Heart right ventricle (tissue), 16 donors: ENCODE data around the gene MFAP4. TPM values are rescaled to one million over a fixed set of nuclear protein-coding genes. Genes with fewer than 3 reads are reported as not detected.
"Not testable (repeated sequence)": the region's sequence is repeated elsewhere in the genome, so short reads cannot be mapped to it uniquely, and the experiment has no call there.

Source experiments
- ATAC-seq, 8 donors: fragments of 200-7000 bp; cut with Tn5 transposase; one replicate each; pipeline ENCODE4 v1.9.1; 2020; ENCODE audit warnings: mild to moderate bottlenecking in 8 of 8, moderate library complexity in 8 of 8, moderate number of reproducible peaks in 1 of 8
- DNase-seq, 2 donors: peaks; one replicate each; pipeline ENCODE4 v3.0.0-alpha.2; 2020
- H3K27ac ChIP-seq, 10 donors: fragments of 200-600 bp; sonication (generic) in 2 of 10; one replicate each; pipeline versions ENCODE4 v1.5.0 to v1.8.0; 2020 to 2022; ENCODE audit warnings: mild to moderate bottlenecking in 3 of 10
- H3K27me3 ChIP-seq, 7 donors: fragments of 200-600 bp; one replicate each; pipeline ENCODE4 v1.8.0; 2021 to 2022; ENCODE audit warnings: mild to moderate bottlenecking in 2 of 7
- H3K36me3 ChIP-seq, 9 donors: fragments of 200-600 bp; sonication (generic) in 1 of 9; one replicate each; pipeline versions ENCODE4 v1.5.0 to v1.8.0; 2020 to 2022; ENCODE audit warnings: mild to moderate bottlenecking in 2 of 9
- H3K4me1 ChIP-seq, 9 donors: fragments of 200-600 bp; sonication (generic) in 1 of 9; one replicate each; pipeline versions ENCODE4 v1.5.0 to v1.8.0; 2020 to 2022; ENCODE audit warnings: mild to moderate bottlenecking in 4 of 9
- H3K4me3 ChIP-seq, 10 donors: fragments of 200-600 bp; sonication (generic) in 2 of 10; one replicate each; pipeline versions ENCODE4 v1.5.0 to v1.8.0; 2020 to 2022; ENCODE audit warnings: mild to moderate bottlenecking in 7 of 10, moderate library complexity in 2 of 10
- H3K9me3 ChIP-seq, 11 donors: fragments of 200-600 bp in 10 of 11; sonication (generic) in 2 of 11; one replicate each; pipeline versions ENCODE4 v1.5.0 to v1.8.0; 2013 to 2022; ENCODE audit warnings: mild to moderate bottlenecking in 2 of 11, control low read depth in 1 of 11, moderate library complexity in 1 of 11
- CTCF ChIP-seq, 9 donors: fragments of 200-600 bp; sonication (generic) in 2 of 9; IDR thresholded peaks; one replicate each; pipeline versions ENCODE4 v1.5.0 to v1.8.0; 2021 to 2022; ENCODE audit warnings: antibody characterized with exemption in 9 of 9, mild to moderate bottlenecking in 5 of 9, moderate library complexity in 1 of 9
- WGBS, 2 donors: extraction: QIAGEN DNeasy Blood & Tissue Kit; methylation state at CpG; one replicate each; pipeline ENCODE4 v1.1.7; 2013; ENCODE audit warnings: inconsistent platforms in 1 of 2; 5-methylcytosine and 5-hydroxymethylcytosine counted together
- intact Hi-C, 10 donors: fragments of 100-400 bp; cut with DNase I; formaldehyde crosslinking; loops; one replicate each; pipeline versions ENCODE4 v1.11.1 to v1.14.2; 2022
- polyA plus RNA-seq, 2 donors: library from polyadenylated mRNA; stranded (reverse); fragments of 200-250 nt; gene quantifications; one replicate each; pipeline ENCODE4 v1.2.3, GENCODE V29; 2013
- total RNA-seq, 10 donors: library from RNA; stranded (reverse); fragmentation: NEBNext Ultra II Directional in 3 of 10; extraction: Animal tissue kit (Norgen Biotek cat#: 25700) in 3 of 10; gene quantifications; one replicate each; pipeline versions ENCODE4 v1.2.1 to v1.2.4, GENCODE V29; 2021 to 2023
- donor health status: Arrhythmogenic right ventricular cardiomyopathy.
- donor health status: ischemic (EF 13 %, LVEDD 7.1; RV severe dilation, severe dysfunction).
- donor health status: healthy with polysubstance abuse.
- donor health status: DM: no; HTN: yes; CAD: no.
- donor health status: DM: no; HTN: no; CAD: no.
- donor health status: ischemic (EF 25% LVEDD 6.9; RV normal size, moderate dysfunction).
- donor health status: ischemic (EF 25% LVEDD 5.7; RV mildly dilated, moderate dysfunction).
- donor health status: healthy.
- donor health status: DM: yes; HTN: yes; CAD: no.
- donor health status: Ischemic cardiomyopathy.
- donor health status: ischemic (EF 35%, LVEDD 5.7; RV mildly dilated, moderate dysfunction).
- donor health status: nonischemic (EF 11% LVEDD 7.7; RV severe dilation, severe dysfunction).
- donor health status: DM: yes; HTN: yes; CAD: no.
- donor health status: PGD.
- donor health status: ischemic (EF 29% LVEDD 5.4; RV normal size, mild dysfunction).
- donor health status: nonischemic (EF 23%, LVEDD 6.1; RV moderate dilation, normal function).

Gene MFAP4
- total and polyA plus RNA-seq, 12 donors, result 15.4 to 101 (median 41.6) TPM

- TF ChIP-seq CTCF (IDR thresholded peaks at IDR 0.05), result no peak
- no peak for DNase-seq
These were observed 32.2 kb downstream of the MFAP4 start for GRCh38 chr17:19354748-19355147.

GRCh38 chr17:19353401-19353800, 33.6 kb downstream of the MFAP4 start:
- H3K36me3 ChIP-seq, ATAC-seq, H3K9me3 ChIP-seq, intact Hi-C loops, H3K27ac ChIP-seq, H3K4me1 ChIP-seq, H3K4me3 ChIP-seq, H3K27me3 ChIP-seq, DNase-seq: not testable (repeated sequence)
- 97% methylated on average over 11 of the region's 11 CpGs for WGBS, 2 donors

More at GRCh38 chr17:19354748-19355147, 32.2 kb downstream of the MFAP4 start:
- no peak for ATAC-seq
- Histone ChIP-seq H3K9me3 (no peaks in the 10 kb centered on the region), H3K36me3 (peaks cover 0 to 9% (median 0%) of the 10 kb centered on the region in 9 donors), H3K4me1 (no peaks in the 10 kb centered on the region), H3K27ac (no peak overlapping the region), H3K4me3 (no peak overlapping the region), H3K27me3 (no peaks in the 10 kb centered on the region)
- 80 to 83% methylated on average over 6 of the region's 6 CpGs for WGBS, 2 donors
- intact Hi-C loops, result no loop called here

DNA sequence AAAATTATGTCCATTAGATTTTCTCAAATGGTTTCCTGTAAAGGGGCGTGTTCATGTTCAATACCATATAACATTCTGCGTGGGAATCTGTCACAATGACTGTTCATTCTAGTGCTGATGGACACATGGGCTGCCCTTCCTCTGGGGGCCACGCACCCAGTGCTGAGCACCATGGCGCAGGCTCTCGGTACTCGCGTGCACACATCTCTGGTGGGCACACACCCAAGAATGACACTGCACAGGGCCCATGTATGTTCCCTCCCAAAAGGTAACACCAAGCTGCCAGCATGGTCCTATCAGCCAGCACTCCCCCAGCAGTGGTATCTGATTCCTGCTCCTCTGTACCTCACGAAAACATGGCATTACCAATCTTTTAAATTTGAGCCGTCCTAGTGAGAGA, 38.2 kb downstream of the MFAP4 start:
- H3K9me3 ChIP-seq, result no peaks in the 10 kb centered on the region
- WGBS, 2 donors, result 96% methylated on average over 9 of the region's 9 CpGs
- no peaks in the 10 kb centered on the region for H3K27me3 ChIP-seq
- no peak for TF ChIP-seq CTCF (IDR thresholded peaks at IDR 0.05)
- DNase-seq, result no peak
- H3K27ac ChIP-seq, result no peak overlapping the region
- no peak overlapping the region for H3K4me3 ChIP-seq
- intact Hi-C loops, result no loop called here
- no peaks in the 10 kb centered on the region for H3K36me3 ChIP-seq
- no peak for ATAC-seq
- peaks cover 11 to 41% (median 34%) of the 10 kb centered on the region in 9 donors for H3K4me1 ChIP-seq

DNA sequence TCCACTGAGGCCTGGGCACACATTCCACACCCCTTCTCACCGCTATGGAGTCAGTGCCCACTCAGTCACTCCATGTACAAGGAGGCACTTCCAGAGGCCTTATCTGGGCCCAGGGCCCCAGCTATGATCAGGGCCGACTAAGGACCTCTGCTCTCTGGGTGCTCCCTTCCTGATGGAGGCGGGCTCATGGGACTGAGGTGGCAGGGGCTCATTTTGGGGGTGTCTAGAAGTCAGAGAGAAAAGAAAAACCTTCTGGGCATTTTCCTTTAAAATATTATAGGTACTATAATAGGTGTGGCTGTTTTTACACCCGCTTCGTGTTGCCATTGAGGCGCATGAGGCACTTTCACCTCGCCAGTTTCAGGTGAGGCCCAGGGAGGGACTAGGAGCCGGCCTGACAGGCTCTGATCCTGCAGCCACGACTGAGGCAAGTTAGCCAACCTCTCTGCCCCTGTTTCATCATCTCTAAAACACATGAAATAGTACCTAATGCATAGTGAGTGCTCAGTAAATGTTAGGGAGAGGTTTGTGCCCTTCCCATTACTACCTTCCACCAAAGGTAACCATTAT, 38.8 kb downstream of the MFAP4 start:
- no peak for ATAC-seq
- no peaks in the 10 kb centered on the region for H3K27me3 ChIP-seq
- H3K27ac ChIP-seq, result peak overlapping the region in 1 of 10 donors; percentile 84
- WGBS, 2 donors, result 93 to 95% methylated on average over 9 of the region's 9 CpGs
- intact Hi-C loops, result no loop called here
- no peaks in the 10 kb centered on the region for H3K36me3 ChIP-seq
- no peaks in the 10 kb centered on the region for H3K9me3 ChIP-seq
- no peak overlapping the region for H3K4me3 ChIP-seq
- no peak for DNase-seq
- no peak for TF ChIP-seq CTCF (IDR thresholded peaks at IDR 0.05)
- H3K4me1 ChIP-seq, result peaks cover 11 to 45% (median 35%) of the 10 kb centered on the region in 9 donors

DNA sequence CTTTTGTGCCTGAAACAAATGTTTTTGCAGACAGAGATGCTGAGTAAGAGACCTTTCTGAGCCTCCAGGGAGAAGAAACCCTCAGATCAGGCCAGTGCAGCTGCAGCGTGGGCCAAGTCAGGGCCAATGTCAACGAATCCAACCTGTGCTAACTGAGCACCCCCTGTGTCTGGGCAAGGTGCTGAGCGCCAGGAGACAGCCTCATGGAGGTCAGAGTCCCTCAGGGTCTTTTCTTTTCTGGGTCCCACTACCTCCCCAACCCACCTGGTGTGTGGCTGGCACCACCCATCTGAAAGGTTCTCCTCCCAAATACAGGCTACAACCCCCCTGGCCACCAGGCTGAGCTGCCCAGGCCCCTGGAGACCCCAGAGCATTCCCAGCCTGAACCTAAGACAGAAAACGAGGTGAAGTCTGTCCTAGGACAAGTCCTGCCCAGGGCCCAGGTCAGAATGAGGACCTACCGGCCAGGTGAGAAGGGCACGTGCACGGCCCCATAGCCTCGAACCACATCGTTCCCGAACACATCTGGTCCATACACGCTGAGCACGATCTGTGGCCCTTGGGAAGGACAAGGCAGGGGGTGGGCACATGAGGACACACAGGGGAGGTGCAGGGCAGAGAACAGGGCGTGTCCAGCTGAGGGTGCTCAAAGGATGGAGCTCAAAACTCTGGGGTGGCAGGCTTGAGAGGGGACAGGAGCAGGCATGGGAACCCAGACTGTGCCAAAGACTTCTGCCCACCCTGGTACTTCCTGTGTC, 39.5 kb downstream of the MFAP4 start:
- Histone ChIP-seq H3K36me3 (no peaks in the 10 kb centered on the region), H3K9me3 (no peaks in the 10 kb centered on the region), H3K4me1 (peaks cover 11 to 51% (median 35%) of the 10 kb centered on the region in 9 donors), H3K4me3 (no peak overlapping the region), H3K27me3 (no peaks in the 10 kb centered on the region), H3K27ac (peak overlapping the region in 9 of 10 donors; percentile 46 to 84 (median 77))
- 87 to 88% methylated on average over 13 of the region's 13 CpGs for WGBS, 2 donors
- DNase-seq (no peak), ATAC-seq (peak in 1 of 8 donors; percentile 7)
- TF ChIP-seq CTCF (IDR thresholded peaks at IDR 0.05), result no peak
- intact Hi-C loops, result no loop called here
